ENCODE data around the gene CCDC80. TPM values are rescaled to one million over a fixed set of nuclear protein-coding genes. Genes with fewer than 3 reads are reported as not detected.

The CCDC80 gene
- total RNA-seq, 4 donors from 2014 or later, result 19.4 to 129 (median 31.1) TPM

DNA sequence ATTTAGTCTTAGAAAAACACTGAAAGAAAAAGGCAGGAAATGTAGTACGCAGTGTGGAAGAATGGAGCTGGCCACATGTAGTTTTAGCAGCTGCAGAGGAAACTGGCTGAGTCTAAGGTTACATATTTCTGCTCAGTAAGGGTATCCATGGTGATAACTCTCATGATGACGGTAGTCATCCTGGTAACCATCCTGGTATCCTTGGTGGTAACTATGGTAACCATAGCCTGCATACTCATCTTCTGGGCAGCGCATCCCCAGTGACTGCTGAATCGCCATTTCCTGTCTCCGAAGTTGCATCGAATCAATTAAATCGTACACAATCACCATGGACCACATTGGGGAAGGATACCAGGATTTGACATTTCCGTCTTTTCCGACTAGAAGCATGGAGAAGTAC lies 35.7 kb downstream of the CCDC80 start:
- Histone ChIP-seq H3K36me3 (peaks cover 0 to 24% (median 0%) of the 10 kb centered on the region in 3 donors), H3K27ac (no peak overlapping the region), H3K4me1 (peaks cover 0 to 14% (median 4%) of the 10 kb centered on the region in 4 donors), H3K27me3 (no peaks in the 10 kb centered on the region), H3K4me3 (no peak overlapping the region), H3K9me3 (no peaks in the 10 kb centered on the region)
- WGBS, 2 donors, result 72 to 76% methylated on average over 9 of the region's 9 CpGs
- no peak for TF ChIP-seq POLR2A (IDR thresholded peaks at IDR 0.05)
- DNase-seq (ENCODE audit: low spot score in 2 of 2), result no peak

DNA sequence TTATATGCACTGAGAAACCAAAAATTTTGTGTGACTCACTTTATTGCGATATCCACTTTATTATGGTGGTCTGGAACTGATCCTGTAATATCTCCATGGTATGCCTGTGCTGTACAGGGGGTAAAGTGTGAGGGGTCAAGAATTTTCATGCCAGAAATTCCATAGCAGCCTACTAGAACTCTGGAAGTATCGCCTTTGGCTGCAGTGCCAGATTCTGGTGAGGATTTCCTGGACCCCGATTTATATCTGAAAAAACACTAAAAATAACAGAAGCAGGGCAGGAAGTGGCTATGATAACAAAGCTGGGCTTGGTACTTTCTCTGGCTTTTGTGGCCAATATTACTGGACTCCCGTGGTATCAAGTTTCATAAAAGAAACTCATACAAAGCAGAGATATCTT lies 36.4 kb downstream of the CCDC80 start:
- WGBS, 2 donors, result 6 to 10% methylated on average over 4 of the region's 4 CpGs
- H3K36me3 ChIP-seq, result peaks cover 0 to 20% (median 0%) of the 10 kb centered on the region in 3 donors

DNA sequence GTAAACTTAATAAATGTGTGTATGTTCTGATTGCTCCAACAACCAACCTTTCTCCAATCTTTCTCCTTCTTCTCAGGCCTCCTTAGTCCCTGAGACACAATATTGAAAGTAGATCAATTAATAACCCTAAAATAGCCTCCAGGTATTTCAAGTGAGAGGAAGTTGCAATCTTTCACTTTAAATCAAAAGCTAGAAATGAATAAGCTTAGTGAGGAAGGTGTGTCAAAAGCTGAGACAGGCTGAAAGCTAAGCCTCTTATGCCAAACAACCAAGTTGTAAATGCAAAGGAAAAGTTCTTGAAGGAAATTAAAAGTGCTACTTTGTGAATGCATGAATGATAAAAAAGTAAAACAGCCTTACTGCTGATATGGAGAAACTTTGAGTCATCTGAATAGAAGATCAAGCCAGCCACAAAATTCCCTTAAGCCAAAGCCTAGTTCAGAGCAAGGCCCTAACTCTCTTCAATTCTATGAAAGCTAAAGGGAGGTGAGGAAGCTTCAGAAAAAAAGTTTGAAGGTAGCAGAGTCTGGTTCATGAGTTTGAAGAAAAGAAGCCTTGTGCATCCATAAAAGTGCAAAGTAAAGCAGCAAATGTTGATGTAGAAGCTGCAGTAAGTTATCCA lies 38.6 kb downstream of the CCDC80 start:
- DNase-seq (ENCODE audit: low spot score in 2 of 2), result no peak
- TF ChIP-seq EP300 (IDR thresholded peaks at IDR 0.05) (no peak), POLR2A (IDR thresholded peaks at IDR 0.05) (no peak)
- TF ChIP-seq, protein P1, sequence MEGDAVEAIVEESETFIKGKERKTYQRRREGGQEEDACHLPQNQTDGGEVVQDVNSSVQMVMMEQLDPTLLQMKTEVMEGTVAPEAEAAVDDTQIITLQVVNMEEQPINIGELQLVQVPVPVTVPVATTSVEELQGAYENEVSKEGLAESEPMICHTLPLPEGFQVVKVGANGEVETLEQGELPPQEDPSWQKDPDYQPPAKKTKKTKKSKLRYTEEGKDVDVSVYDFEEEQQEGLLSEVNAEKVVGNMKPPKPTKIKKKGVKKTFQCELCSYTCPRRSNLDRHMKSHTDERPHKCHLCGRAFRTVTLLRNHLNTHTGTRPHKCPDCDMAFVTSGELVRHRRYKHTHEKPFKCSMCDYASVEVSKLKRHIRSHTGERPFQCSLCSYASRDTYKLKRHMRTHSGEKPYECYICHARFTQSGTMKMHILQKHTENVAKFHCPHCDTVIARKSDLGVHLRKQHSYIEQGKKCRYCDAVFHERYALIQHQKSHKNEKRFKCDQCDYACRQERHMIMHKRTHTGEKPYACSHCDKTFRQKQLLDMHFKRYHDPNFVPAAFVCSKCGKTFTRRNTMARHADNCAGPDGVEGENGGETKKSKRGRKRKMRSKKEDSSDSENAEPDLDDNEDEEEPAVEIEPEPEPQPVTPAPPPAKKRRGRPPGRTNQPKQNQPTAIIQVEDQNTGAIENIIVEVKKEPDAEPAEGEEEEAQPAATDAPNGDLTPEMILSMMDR (IDR thresholded peaks at IDR 0.05), result no peak
- no peak overlapping the region for H3K4me3 ChIP-seq
- no peaks in the 10 kb centered on the region for H3K9me3 ChIP-seq
- H3K36me3 ChIP-seq, result peaks cover 0 to 25% (median 0%) of the 10 kb centered on the region in 3 donors
- peaks cover 0 to 14% (median 4%) of the 10 kb centered on the region in 4 donors for H3K4me1 ChIP-seq
- no peaks in the 10 kb centered on the region for H3K27me3 ChIP-seq
- no peak overlapping the region for H3K27ac ChIP-seq

More for the DNA sequence above, 36.4 kb downstream of the CCDC80 start:
- peaks cover 0 to 14% (median 4%) of the 10 kb centered on the region in 4 donors for H3K4me1 ChIP-seq
- H3K9me3 ChIP-seq, result no peaks in the 10 kb centered on the region
- no peaks in the 10 kb centered on the region for H3K27me3 ChIP-seq
- no peak for DNase-seq (ENCODE audit: low spot score in 2 of 2)
- TF ChIP-seq EP300 (IDR thresholded peaks at IDR 0.05) (no peak), POLR2A (IDR thresholded peaks at IDR 0.05) (no peak)
- TF ChIP-seq, protein P1 (IDR thresholded peaks at IDR 0.05), result no peak
- peak overlapping the region in 1 of 4 donors; percentile 42 for H3K27ac ChIP-seq
- H3K4me3 ChIP-seq, result no peak overlapping the region

DNA sequence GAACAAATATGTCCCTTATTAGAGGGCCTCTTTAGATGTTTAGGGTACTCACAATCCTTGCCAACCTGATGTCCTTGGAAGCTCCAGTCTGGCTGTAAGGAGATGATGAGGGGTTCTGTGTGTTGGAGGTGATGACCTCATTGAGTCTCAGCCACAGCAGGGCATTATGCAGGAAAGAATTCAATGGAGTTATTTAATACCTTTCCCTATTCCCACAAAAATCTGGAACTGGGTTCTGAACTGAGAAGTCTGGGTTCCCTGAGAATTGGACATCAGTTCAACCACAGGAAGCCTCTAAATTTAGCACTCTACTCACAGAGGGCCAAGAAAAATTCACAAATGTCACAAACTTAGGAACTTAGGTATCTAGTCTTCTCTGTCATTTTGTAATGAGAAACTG lies 42.2 kb downstream of the CCDC80 start:
- no peaks in the 10 kb centered on the region for H3K4me1 ChIP-seq
- DNase-seq (ENCODE audit: low spot score in 2 of 2), result no peak
- TF ChIP-seq EP300 (IDR thresholded peaks at IDR 0.05) (no peak), POLR2A (IDR thresholded peaks at IDR 0.05) (no peak)
- TF ChIP-seq, protein P1 (IDR thresholded peaks at IDR 0.05), result no peak
- no peaks in the 10 kb centered on the region for H3K9me3 ChIP-seq
- no peaks in the 10 kb centered on the region for H3K27me3 ChIP-seq
- H3K4me3 ChIP-seq, result no peak overlapping the region
- peaks cover 0 to 31% (median 0%) of the 10 kb centered on the region in 3 donors for H3K36me3 ChIP-seq
- H3K27ac ChIP-seq, result no peak overlapping the region

DNA sequence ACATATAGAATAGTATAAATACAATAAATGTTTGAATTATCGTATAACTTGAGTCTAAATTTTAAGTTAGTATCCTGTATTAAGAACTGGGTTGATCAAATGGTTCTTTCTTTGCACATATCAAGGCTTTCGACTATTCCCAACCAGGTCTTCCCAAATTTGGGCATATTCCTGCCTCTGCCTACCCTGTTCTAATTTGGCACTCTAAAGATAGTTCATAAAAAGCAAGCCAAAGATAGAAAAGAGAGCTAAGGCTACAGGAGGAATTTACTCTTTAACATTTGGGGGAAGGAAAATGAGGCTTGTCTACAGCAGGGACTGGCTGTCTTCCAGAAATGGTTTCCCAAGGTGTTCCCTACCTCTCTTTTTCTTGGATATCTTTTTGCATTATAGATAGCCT lies 43.0 kb downstream of the CCDC80 start:
- H3K27ac ChIP-seq, result no peak overlapping the region
- H3K9me3 ChIP-seq, result peaks cover 0 to 3% (median 0%) of the 10 kb centered on the region in 4 donors
- no peak overlapping the region for H3K4me3 ChIP-seq
- DNase-seq (ENCODE audit: low spot score in 2 of 2), result no peak
- no peaks in the 10 kb centered on the region for H3K27me3 ChIP-seq
- H3K4me1 ChIP-seq, result no peaks in the 10 kb centered on the region
- TF ChIP-seq POLR2A (IDR thresholded peaks at IDR 0.05), result no peak
- no peak for TF ChIP-seq EP300 (IDR thresholded peaks at IDR 0.05)
- TF ChIP-seq, protein P1 (IDR thresholded peaks at IDR 0.05), result no peak
- H3K36me3 ChIP-seq, result peaks cover 0 to 39% (median 0%) of the 10 kb centered on the region in 3 donors
- WGBS, 2 donors, result 93 to 96% methylated on average over 2 of the region's 2 CpGs
